Neural cell (in vitro differentiated cells): Measurements from ENCODE around the gene OCIAD2. TPM values are rescaled to one million over a fixed set of nuclear protein-coding genes. Genes with fewer than 3 reads are reported as not detected.

ENCODE experiments used
- H2AFZ ChIP-seq: fragments of 200-600, 300-800 bp; sonication (generic), shearing (Covaris generic); 2 replicates; pipeline ENCODE4 v1.6.0; 2014; ENCODE audit warnings: low read depth, mild to moderate bottlenecking, antibody characterized with exemption, low read length, moderate library complexity
- H3F3A ChIP-seq: fragments of 200-600 bp; shearing (Covaris generic); 2 replicates; pipeline ENCODE4 v1.6.1; 2016; ENCODE audit warnings: mild to moderate bottlenecking, moderate library complexity, mixed read lengths, antibody characterized with exemption, low read length; ENCODE audit not compliant: insufficient read depth, poor library complexity, severe bottlenecking
- H3K27ac ChIP-seq: fragments of 200-600, 300-800 bp; sonication (generic), shearing (Covaris generic); 2 replicates; pipeline ENCODE4 v1.5.1; 2014; ENCODE audit warnings: mild to moderate bottlenecking, low read length, moderate library complexity
- H3K27me3 ChIP-seq: fragments of 300-800, 200-600 bp; sonication (generic), shearing (Covaris generic); 2 replicates; pipeline ENCODE4 v1.6.0; 2014; ENCODE audit warnings: mild to moderate bottlenecking, low read depth, low read length, moderate library complexity; ENCODE audit not compliant: insufficient read depth
- H3K36me3 ChIP-seq: fragments of 300-800, 200-600 bp; sonication (generic), shearing (Covaris generic); 2 replicates; pipeline ENCODE4 v1.5.1; 2014; ENCODE audit warnings: mild to moderate bottlenecking, antibody characterized with exemption, low read length, moderate library complexity; ENCODE audit not compliant: insufficient read depth
- H3K4me2 ChIP-seq: fragments of 300-800, 200-600 bp; sonication (generic), shearing (Covaris generic); 2 replicates; pipeline ENCODE4 v1.6.0; 2014; ENCODE audit warnings: mild to moderate bottlenecking, low read length
- H3K4me3 ChIP-seq: fragments of 300-800, 200-600 bp; sonication (generic), shearing (Covaris generic); 2 replicates; pipeline ENCODE4 v1.5.1; 2014; ENCODE audit warnings: mild to moderate bottlenecking, low read length, moderate library complexity
- H3K79me2 ChIP-seq: fragments of 200-600 bp; shearing (Covaris generic); replicated peaks from 2 replicates; pipeline ENCODE4 v1.6.0; 2014; ENCODE audit warnings: mild to moderate bottlenecking, low read length, moderate library complexity; ENCODE audit not compliant: insufficient read depth
- H3K9ac ChIP-seq: fragments of 300-800, 200-600 bp; sonication (generic), shearing (Covaris generic); 2 replicates; pipeline ENCODE4 v1.6.1; 2016; ENCODE audit warnings: mild to moderate bottlenecking, low read length, mixed read lengths
- H3K9me2 ChIP-seq: fragments of 200-600 bp; shearing (Covaris generic); 2 replicates; pipeline ENCODE4 v1.6.1; 2016; ENCODE audit warnings: mild to moderate bottlenecking, low read length, mixed read lengths; ENCODE audit not compliant: insufficient read depth
- H3K9me3 ChIP-seq: fragments of 200-600, 300-800 bp; sonication (generic), shearing (Covaris generic); 2 replicates; pipeline ENCODE4 v1.6.1; 2016; ENCODE audit warnings: mild to moderate bottlenecking, mixed run types, low read length, moderate library complexity, mixed read lengths
- H4K20me1 ChIP-seq: fragments of 200-600 bp; shearing (Covaris generic); 2 replicates; pipeline ENCODE4 v1.6.1; 2016; ENCODE audit warnings: mild to moderate bottlenecking, mixed run types; ENCODE audit not compliant: insufficient read depth
- CTCF ChIP-seq: fragments of 450-650 bp; IDR thresholded peaks from 2 replicates; pipeline ENCODE4 v1.5.1; 2014; ENCODE audit warnings: antibody characterized with exemption, mild to moderate bottlenecking, moderate library complexity; ENCODE audit not compliant: poor library complexity, severe bottlenecking
- EP300 ChIP-seq: fragments of 450-650 bp; conservative IDR thresholded peaks from 2 replicates; pipeline ENCODE4 v1.6.1; 2014; ENCODE audit warnings: antibody characterized with exemption, mild to moderate bottlenecking, moderate library complexity; ENCODE audit not compliant: poor library complexity, severe bottlenecking
- EZH2 ChIP-seq: fragments of 200-600, 300-800 bp; shearing (Covaris generic), sonication (generic); IDR thresholded peaks from 2 replicates; pipeline ENCODE4 v1.6.1; 2014; ENCODE audit warnings: antibody characterized with exemption, low read length, borderline replicate concordance, mild to moderate bottlenecking; ENCODE audit not compliant: insufficient read depth, poor library complexity, severe bottlenecking
- MXI1 ChIP-seq: fragments of 450-650 bp; conservative IDR thresholded peaks from 2 replicates; pipeline ENCODE4 v1.6.1; 2014; ENCODE audit warnings: antibody characterized with exemption, mild to moderate bottlenecking; ENCODE audit not compliant: poor library complexity, severe bottlenecking
- POLR2AphosphoS5 ChIP-seq: IDR thresholded peaks from 2 replicates; pipeline ENCODE4 v1.6.1; 2012
- RAD21 ChIP-seq: fragments of 450-650 bp; conservative IDR thresholded peaks from 2 replicates; pipeline ENCODE4 v1.6.1; 2014; ENCODE audit warnings: antibody characterized with exemption, mild to moderate bottlenecking, moderate library complexity
- SMC3 ChIP-seq: fragments of 450-650 bp; conservative IDR thresholded peaks from 2 replicates; pipeline ENCODE4 v1.6.1; 2014; ENCODE audit warnings: antibody characterized with exemption, mild to moderate bottlenecking, moderate library complexity; ENCODE audit not compliant: poor library complexity
- TAF1 ChIP-seq: IDR thresholded peaks from 2 replicates; pipeline ENCODE4 v1.6.1; 2012; ENCODE audit warnings: low read depth
- polyA plus RNA-seq: library from polyadenylated mRNA; depleted of rRNA; stranded (reverse); fragments of >200 nt; gene quantifications from 2 replicates; pipeline ENCODE4 v1.2.3, GENCODE V29; 2014
- TF ChIP-seq, protein P1 (sequence below): IDR thresholded peaks from 2 replicates; pipeline ENCODE4 v1.6.1; 2012; ENCODE audit warnings: borderline replicate concordance

The OCIAD2 gene
- polyA plus RNA-seq, 1 donor from 2014 or later, result 67.2 TPM

DNA sequence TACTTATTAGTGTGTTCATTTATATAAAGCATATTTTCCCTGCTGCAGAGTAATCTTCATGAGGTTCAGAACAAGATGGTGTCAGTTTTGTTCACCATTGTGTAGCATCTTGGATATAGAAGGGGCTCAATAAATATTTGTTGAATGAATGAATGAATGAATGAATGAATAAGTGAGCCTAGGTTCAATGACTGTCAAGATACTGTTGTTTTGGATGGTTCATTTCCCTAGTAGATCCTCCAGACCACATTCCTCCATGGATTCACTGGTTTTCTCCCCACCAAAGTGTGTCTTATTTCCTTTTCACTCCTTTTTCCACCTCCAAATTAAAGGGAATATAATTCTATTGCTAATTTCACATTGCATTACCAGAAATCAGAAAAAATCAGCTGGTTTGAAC lies 2.1 kb upstream of the OCIAD2 start:
- Histone ChIP-seq H3K9ac (no peak overlapping the region), H2AFZ (no peak overlapping the region), H3K9me3 (no peaks in the 10 kb centered on the region), H4K20me1 (no peaks in the 10 kb centered on the region), H3K79me2 (peaks cover 3% of the 10 kb centered on the region), H3K27ac (no peak overlapping the region), H3K27me3 (no peaks in the 10 kb centered on the region), H3F3A (no peaks in the 10 kb centered on the region), H3K4me3 (no peak overlapping the region), H3K9me2 (no peaks in the 10 kb centered on the region), H3K4me2 (no peak overlapping the region), H3K36me3 (peaks cover 5% of the 10 kb centered on the region)
- TF ChIP-seq CTCF, result no peak
- TF ChIP-seq TAF1, result no peak
- no peak for TF ChIP-seq RAD21
- no peak for TF ChIP-seq MXI1
- TF ChIP-seq, protein P1, sequence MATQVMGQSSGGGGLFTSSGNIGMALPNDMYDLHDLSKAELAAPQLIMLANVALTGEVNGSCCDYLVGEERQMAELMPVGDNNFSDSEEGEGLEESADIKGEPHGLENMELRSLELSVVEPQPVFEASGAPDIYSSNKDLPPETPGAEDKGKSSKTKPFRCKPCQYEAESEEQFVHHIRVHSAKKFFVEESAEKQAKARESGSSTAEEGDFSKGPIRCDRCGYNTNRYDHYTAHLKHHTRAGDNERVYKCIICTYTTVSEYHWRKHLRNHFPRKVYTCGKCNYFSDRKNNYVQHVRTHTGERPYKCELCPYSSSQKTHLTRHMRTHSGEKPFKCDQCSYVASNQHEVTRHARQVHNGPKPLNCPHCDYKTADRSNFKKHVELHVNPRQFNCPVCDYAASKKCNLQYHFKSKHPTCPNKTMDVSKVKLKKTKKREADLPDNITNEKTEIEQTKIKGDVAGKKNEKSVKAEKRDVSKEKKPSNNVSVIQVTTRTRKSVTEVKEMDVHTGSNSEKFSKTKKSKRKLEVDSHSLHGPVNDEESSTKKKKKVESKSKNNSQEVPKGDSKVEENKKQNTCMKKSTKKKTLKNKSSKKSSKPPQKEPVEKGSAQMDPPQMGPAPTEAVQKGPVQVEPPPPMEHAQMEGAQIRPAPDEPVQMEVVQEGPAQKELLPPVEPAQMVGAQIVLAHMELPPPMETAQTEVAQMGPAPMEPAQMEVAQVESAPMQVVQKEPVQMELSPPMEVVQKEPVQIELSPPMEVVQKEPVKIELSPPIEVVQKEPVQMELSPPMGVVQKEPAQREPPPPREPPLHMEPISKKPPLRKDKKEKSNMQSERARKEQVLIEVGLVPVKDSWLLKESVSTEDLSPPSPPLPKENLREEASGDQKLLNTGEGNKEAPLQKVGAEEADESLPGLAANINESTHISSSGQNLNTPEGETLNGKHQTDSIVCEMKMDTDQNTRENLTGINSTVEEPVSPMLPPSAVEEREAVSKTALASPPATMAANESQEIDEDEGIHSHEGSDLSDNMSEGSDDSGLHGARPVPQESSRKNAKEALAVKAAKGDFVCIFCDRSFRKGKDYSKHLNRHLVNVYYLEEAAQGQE, result no peak
- no peak for TF ChIP-seq EZH2

- no peak overlapping the region for H3K27ac ChIP-seq
- no peaks in the 10 kb centered on the region for H4K20me1 ChIP-seq
Measured at GRCh38 chr4:48907706-48908477, 1.3 kb upstream of the OCIAD2 start.

More at GRCh38 chr4:48907706-48908477, 1.3 kb upstream of the OCIAD2 start:
- no peak overlapping the region for H3K4me2 ChIP-seq
- no peaks in the 10 kb centered on the region for H3K9me2 ChIP-seq
- H3F3A ChIP-seq, result no peaks in the 10 kb centered on the region
- no peaks in the 10 kb centered on the region for H3K27me3 ChIP-seq
- peaks cover 3% of the 10 kb centered on the region for H3K79me2 ChIP-seq
- TF ChIP-seq EZH2 (no peak), CTCF (no peak), EP300 (no peak), MXI1 (no peak), SMC3 (no peak), RAD21 (no peak), POLR2AphosphoS5 (no peak), TAF1 (no peak)
- TF ChIP-seq, protein P1, result no peak
- no peaks in the 10 kb centered on the region for H3K9me3 ChIP-seq
- peaks cover 5% of the 10 kb centered on the region for H3K36me3 ChIP-seq
- H3K9ac ChIP-seq, result no peak overlapping the region
- H3K4me3 ChIP-seq, result no peak overlapping the region
- H2AFZ ChIP-seq, result no peak overlapping the region
